C4-2B (cell line): ENCODE data around the gene MN1.

Experiments
- ZFX ChIP-seq: fragments of 450-650 bp; IDR thresholded peaks from 2 replicates; pipeline ENCODE4 v1.6.1; 2017
- TF ChIP-seq, protein P1 (sequence below): fragments of 450-650 bp; conservative IDR thresholded peaks from 2 replicates; pipeline ENCODE4 v1.5.1; 2017; ENCODE audit warnings: mild to moderate bottlenecking

GRCh38 chr22:27778294-27779090, 23.1 kb downstream of the MN1 start:
- TF ChIP-seq, protein P1, sequence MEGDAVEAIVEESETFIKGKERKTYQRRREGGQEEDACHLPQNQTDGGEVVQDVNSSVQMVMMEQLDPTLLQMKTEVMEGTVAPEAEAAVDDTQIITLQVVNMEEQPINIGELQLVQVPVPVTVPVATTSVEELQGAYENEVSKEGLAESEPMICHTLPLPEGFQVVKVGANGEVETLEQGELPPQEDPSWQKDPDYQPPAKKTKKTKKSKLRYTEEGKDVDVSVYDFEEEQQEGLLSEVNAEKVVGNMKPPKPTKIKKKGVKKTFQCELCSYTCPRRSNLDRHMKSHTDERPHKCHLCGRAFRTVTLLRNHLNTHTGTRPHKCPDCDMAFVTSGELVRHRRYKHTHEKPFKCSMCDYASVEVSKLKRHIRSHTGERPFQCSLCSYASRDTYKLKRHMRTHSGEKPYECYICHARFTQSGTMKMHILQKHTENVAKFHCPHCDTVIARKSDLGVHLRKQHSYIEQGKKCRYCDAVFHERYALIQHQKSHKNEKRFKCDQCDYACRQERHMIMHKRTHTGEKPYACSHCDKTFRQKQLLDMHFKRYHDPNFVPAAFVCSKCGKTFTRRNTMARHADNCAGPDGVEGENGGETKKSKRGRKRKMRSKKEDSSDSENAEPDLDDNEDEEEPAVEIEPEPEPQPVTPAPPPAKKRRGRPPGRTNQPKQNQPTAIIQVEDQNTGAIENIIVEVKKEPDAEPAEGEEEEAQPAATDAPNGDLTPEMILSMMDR = no peak
- TF ChIP-seq ZFX = no peak
